Measurements from ENCODE around the gene TRMT10B. TPM values are rescaled to one million over a fixed set of nuclear protein-coding genes. Genes with fewer than 3 reads are reported as not detected.
A peak's percentile ranks its signal among the peaks of the same experiment; 100 is the strongest.
"Not testable (repeated sequence)": the region's sequence is repeated elsewhere in the genome, so short reads cannot be mapped to it uniquely, and the experiment has no call there.

TRMT10B gene
- total RNA-seq, 1 donor from 2014 or later = 13.2 TPM

GRCh38 chr9:37739222-37739621 lies 14.4 kb upstream of the TRMT10B start:
- H3K36me3 Mint-ChIP-seq (ENCODE audit: low read depth) = no peaks in the 10 kb centered on the region
- H3K4me1 Mint-ChIP-seq = no peaks in the 10 kb centered on the region
- no peak overlapping the region for H3K27ac Mint-ChIP-seq
- peaks cover 12% of the 10 kb centered on the region for H3K27me3 Mint-ChIP-seq
- DNase-seq = no peak
- no peak overlapping the region for H3K4me3 Mint-ChIP-seq
- H3K9me3 Mint-ChIP-seq = no peaks in the 10 kb centered on the region
- intact Hi-C loops (cut with micrococcal nuclease) = no loop called here

GRCh38 chr9:37740128-37740527 lies 13.5 kb upstream of the TRMT10B start:
- no peak overlapping the region for H3K4me3 Mint-ChIP-seq

GRCh38 chr9:37740631-37741328 lies 12.8 kb upstream of the TRMT10B start:
- no peak for DNase-seq
- no peaks in the 10 kb centered on the region for H3K9me3 Mint-ChIP-seq
- H3K27me3 Mint-ChIP-seq = peaks cover 5% of the 10 kb centered on the region
- no peak overlapping the region for H3K27ac Mint-ChIP-seq
- no peaks in the 10 kb centered on the region for H3K36me3 Mint-ChIP-seq (ENCODE audit: low read depth)
- intact Hi-C loops (cut with micrococcal nuclease) = loop anchor here (10.0 kb wide), 1 partner anchor 324 kb away; the partner anchor contains the start of gene SHB
- H3K4me3 Mint-ChIP-seq = no peak overlapping the region
- no peaks in the 10 kb centered on the region for H3K4me1 Mint-ChIP-seq

More at GRCh38 chr9:37740128-37740527, 13.5 kb upstream of the TRMT10B start:
- intact Hi-C loops (cut with micrococcal nuclease) = loop anchor here (10.0 kb wide), 1 partner anchor 325 kb away; the partner anchor contains the start of gene SHB
- no peaks in the 10 kb centered on the region for H3K4me1 Mint-ChIP-seq
- peaks cover 6% of the 10 kb centered on the region for H3K27me3 Mint-ChIP-seq
- DNase-seq = no peak
- no peaks in the 10 kb centered on the region for H3K36me3 Mint-ChIP-seq (ENCODE audit: low read depth)
- H3K27ac Mint-ChIP-seq = no peak overlapping the region
- no peaks in the 10 kb centered on the region for H3K9me3 Mint-ChIP-seq

DNA sequence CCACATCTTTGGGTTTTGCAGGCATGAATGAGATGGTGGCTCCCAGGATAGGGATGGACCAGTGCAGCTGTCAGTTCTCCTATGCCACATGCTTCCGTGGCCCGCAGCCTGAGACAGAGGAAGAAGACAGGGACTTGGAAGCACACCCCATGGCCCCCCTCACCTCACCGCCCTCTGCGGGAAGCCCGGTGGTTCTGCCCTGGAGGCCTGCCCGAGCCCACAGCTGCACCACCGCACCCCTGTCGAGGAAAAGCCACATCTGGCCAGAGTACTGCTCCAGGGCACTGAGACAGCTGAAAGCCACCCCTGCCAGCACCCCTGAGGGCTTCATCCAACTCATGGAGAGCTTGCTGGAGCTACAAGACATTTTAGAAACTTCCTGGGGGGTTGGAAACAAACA lies 7.6 kb upstream of the TRMT10B start:
- Mint-ChIP-seq H3K4me1 (peaks cover 2% of the 10 kb centered on the region), H3K36me3 (ENCODE audit: low read depth) (no peaks in the 10 kb centered on the region), H3K9me3 (no peaks in the 10 kb centered on the region), H3K27me3 (no peaks in the 10 kb centered on the region), H3K4me3 (no peak overlapping the region), H3K27ac (no peak overlapping the region)
- DNase-seq = no peak
- intact Hi-C loops (cut with micrococcal nuclease) = loop anchor here (2.0 to 10.0 kb wide), 2 partner anchors 159 to 319 kb away; partner anchors contain the start of genes SHB and SLC25A51

- DNase-seq = no peak
- H3K4me3 Mint-ChIP-seq = no peak overlapping the region
- H3K9me3 Mint-ChIP-seq = no peaks in the 10 kb centered on the region
- H3K4me1 Mint-ChIP-seq = peaks cover 2% of the 10 kb centered on the region
- intact Hi-C loops (cut with micrococcal nuclease) = loop anchor here (2.0 to 10.0 kb wide), 2 partner anchors 158 to 318 kb away; partner anchors contain the start of genes SHB and SLC25A51
- no peaks in the 10 kb centered on the region for H3K27me3 Mint-ChIP-seq
- H3K27ac Mint-ChIP-seq = no peak overlapping the region
- H3K36me3 Mint-ChIP-seq (ENCODE audit: low read depth) = no peaks in the 10 kb centered on the region
Observed at GRCh38 chr9:37746448-37747270, 6.9 kb upstream of the TRMT10B start.

GRCh38 chr9:37747271-37747753 lies 6.3 kb upstream of the TRMT10B start:
- Mint-ChIP-seq H3K27me3 (no peaks in the 10 kb centered on the region), H3K4me1 (peaks cover 2% of the 10 kb centered on the region), H3K36me3 (ENCODE audit: low read depth) (no peaks in the 10 kb centered on the region), H3K4me3 (no peak overlapping the region), H3K9me3 (no peaks in the 10 kb centered on the region), H3K27ac (no peak overlapping the region)
- DNase-seq = peak; percentile 88
- intact Hi-C loops (cut with micrococcal nuclease) = loop anchor here (2.0 to 10.0 kb wide), 2 partner anchors 157 to 317 kb away; partner anchors contain the start of genes SHB and SLC25A51

GRCh38 chr9:37749129-37749528 lies 4.5 kb upstream of the TRMT10B start:
- intact Hi-C loops (cut with micrococcal nuclease) = loop anchor here (10.0 kb wide), 1 partner anchor 316 kb away; the partner anchor contains the start of gene SHB
- Mint-ChIP-seq H3K36me3 (ENCODE audit: low read depth) (no peaks in the 10 kb centered on the region), H3K9me3 (peaks cover 6% of the 10 kb centered on the region), H3K4me1 (peaks cover 10% of the 10 kb centered on the region), H3K27ac (no peak overlapping the region), H3K27me3 (no peaks in the 10 kb centered on the region), H3K4me3 (no peak overlapping the region)
- no peak for DNase-seq

DNA sequence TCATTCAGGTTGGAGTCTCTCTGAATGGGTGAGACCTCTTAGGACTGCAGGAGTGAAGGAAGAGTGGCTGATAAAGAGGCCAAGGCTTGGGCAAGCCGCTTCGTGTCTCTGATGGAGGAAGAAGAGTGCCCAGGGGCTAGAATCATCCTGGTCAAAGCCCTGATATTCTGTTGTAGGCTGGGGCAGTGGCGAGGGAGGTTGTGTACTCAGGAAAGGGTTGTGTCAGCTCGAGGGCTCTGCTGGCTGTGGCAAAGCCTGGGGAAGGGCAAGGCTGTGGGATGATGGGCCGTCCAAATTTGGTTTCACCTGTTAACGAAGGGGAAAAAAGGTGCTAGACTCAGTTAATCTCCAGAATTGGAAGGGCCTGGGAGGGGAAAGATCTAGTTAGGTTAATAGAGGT lies 2.4 kb upstream of the TRMT10B start:
- intact Hi-C loops (cut with micrococcal nuclease) = no loop called here
- no peak overlapping the region for H3K4me3 Mint-ChIP-seq
- peaks cover 23% of the 10 kb centered on the region for H3K4me1 Mint-ChIP-seq
- H3K27ac Mint-ChIP-seq = no peak overlapping the region
- H3K9me3 Mint-ChIP-seq = peaks cover 6% of the 10 kb centered on the region
- H3K36me3 Mint-ChIP-seq (ENCODE audit: low read depth) = peaks cover 3% of the 10 kb centered on the region
- DNase-seq = no peak
- no peaks in the 10 kb centered on the region for H3K27me3 Mint-ChIP-seq

DNA sequence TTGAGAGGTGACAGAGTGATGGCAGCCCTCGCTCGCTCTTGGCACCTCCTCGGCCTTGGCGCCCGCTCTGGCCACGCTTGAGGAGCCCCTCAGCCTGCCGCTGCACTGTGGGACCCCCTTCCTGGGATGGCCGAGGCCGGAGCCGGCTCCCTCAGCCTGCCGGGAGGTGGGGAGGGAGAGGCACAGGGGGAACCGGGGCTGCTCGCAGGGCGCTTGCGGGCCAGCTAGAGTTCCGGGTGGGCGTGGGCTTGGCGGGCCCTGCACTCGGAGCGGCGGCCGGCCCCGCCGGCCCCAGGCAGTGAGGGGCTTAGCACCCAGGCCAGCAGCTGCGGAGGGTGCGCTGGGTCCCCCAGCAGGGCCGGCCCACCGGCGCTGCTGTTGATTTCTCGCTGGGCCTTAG lies 1.9 kb upstream of the TRMT10B start:
- not testable (repeated sequence) for H3K27ac Mint-ChIP-seq; DNase-seq; H3K27me3 Mint-ChIP-seq; H3K36me3 Mint-ChIP-seq (ENCODE audit: low read depth); H3K4me3 Mint-ChIP-seq; H3K9me3 Mint-ChIP-seq
- peaks cover 23% of the 10 kb centered on the region for H3K4me1 Mint-ChIP-seq
- intact Hi-C loops (cut with micrococcal nuclease) = loop anchor here (2.0 kb wide), 2 partner anchors 49 to 151 kb away; partner anchors contain the start of gene DCAF10

DNA sequence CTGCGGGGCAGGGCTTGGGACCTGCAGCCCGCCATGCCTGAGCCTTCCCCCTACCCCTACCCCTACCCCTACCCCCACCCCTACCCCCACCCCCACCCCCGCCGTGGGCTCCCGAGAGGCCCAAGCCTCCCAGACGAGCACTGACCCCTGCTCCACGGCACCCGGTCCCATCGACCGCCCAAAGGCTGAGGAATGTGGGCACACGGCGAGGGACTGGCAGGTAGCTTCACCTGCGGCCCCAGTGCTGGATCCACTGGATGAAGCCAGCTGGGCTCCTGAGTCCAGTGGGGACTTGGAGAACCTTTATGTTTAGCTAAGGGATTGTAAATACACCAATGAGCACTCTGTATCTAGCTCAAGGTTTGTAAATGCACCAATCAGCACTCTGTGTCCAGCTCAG lies 1.5 kb upstream of the TRMT10B start:
- intact Hi-C loops (cut with micrococcal nuclease) = loop anchor here (2.0 kb wide), 2 partner anchors 49 to 151 kb away; partner anchors contain the start of gene DCAF10
- H3K27ac Mint-ChIP-seq; H3K27me3 Mint-ChIP-seq; H3K36me3 Mint-ChIP-seq (ENCODE audit: low read depth); DNase-seq; H3K9me3 Mint-ChIP-seq; H3K4me3 Mint-ChIP-seq: not testable (repeated sequence)
- peaks cover 22% of the 10 kb centered on the region for H3K4me1 Mint-ChIP-seq

DNA sequence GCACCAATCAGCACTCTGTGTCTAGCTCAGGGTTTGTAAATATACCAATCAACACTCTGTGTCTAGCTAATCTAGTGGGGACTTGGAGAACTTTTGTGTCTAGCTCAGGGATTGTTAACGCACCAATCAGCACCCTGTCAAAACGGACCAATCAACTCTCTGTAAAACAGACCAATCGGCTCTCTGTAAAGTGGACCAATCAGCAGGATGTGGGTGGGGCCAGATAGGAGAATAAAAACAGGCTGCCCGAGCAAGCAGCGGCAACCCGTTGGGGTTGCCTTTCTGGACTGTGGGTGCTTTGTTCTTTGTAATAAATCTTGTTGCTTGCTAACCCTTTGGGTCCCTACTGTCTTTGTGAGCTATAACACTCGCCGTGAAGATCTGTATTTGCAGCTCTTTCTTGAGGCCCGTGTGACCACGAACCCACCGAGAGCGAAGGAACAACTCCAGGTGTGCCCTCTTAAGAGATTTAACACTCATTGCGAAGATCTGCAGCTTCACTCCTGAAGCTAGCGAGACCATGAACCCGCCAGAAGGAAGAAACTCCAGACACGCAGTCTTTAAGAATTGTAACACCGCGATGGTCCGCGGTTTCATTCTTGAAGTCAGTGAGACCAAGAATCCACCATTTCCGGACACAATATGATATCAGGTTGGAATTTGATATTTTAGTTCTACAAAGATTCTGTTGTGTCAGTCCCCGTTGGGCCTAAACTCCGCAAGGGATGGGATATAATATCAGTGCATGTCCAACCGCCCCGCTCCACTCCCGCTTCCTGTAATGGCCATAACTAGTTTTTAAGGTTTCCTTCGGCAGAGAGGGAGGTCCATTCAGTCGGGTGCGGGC lies 740 bp upstream of the TRMT10B start:
- H3K9me3 Mint-ChIP-seq = peaks cover 6% of the 10 kb centered on the region
- peaks cover 6% of the 10 kb centered on the region for H3K36me3 Mint-ChIP-seq (ENCODE audit: low read depth)
- H3K27ac Mint-ChIP-seq = peak overlapping the region; percentile 97
- peaks cover 22% of the 10 kb centered on the region for H3K4me1 Mint-ChIP-seq
- intact Hi-C loops (cut with micrococcal nuclease) = loop anchor here (1.0 to 2.0 kb wide), 5 partner anchors 32 to 288 kb away; partner anchors contain the start of genes DCAF10, EXOSC3, TOMM5 and ZBTB5
- H3K4me3 Mint-ChIP-seq = peak overlapping the region; percentile 99
- no peaks in the 10 kb centered on the region for H3K27me3 Mint-ChIP-seq
- DNase-seq = peak; percentile 64

- H3K4me3 Mint-ChIP-seq = no peak overlapping the region
- H3K27me3 Mint-ChIP-seq = no peaks in the 10 kb centered on the region
- H3K4me1 Mint-ChIP-seq = peaks cover 16% of the 10 kb centered on the region
- H3K36me3 Mint-ChIP-seq (ENCODE audit: low read depth) = peaks cover 10% of the 10 kb centered on the region
- no peak for DNase-seq
- intact Hi-C loops (cut with micrococcal nuclease) = no loop called here
- H3K27ac Mint-ChIP-seq = no peak overlapping the region
- no peaks in the 10 kb centered on the region for H3K9me3 Mint-ChIP-seq
Observed at GRCh38 chr9:37758747-37759146, 5.1 kb downstream of the TRMT10B start.
